Urinary bladder (tissue), 4 donors: ENCODE data around the gene MYLK4. TPM values are rescaled to one million over a fixed set of nuclear protein-coding genes. Genes with fewer than 3 reads are reported as not detected.

Source experiments
- DNase-seq: peaks from one replicate; pipeline ENCODE4 v3.0.0-alpha.2; 2015; ENCODE audit errors: extremely low spot score
- H3K27ac ChIP-seq: one replicate; pipeline ENCODE4 v1.5.1; 2013; ENCODE audit warnings: low read depth, mild to moderate bottlenecking, moderate library complexity
- H3K36me3 ChIP-seq: one replicate; pipeline ENCODE4 v1.6.1; 2013; ENCODE audit warnings: mild to moderate bottlenecking, moderate library complexity; ENCODE audit not compliant: insufficient read depth
- H3K4me1 ChIP-seq: one replicate; pipeline ENCODE4 v1.6.1; 2013; ENCODE audit warnings: mild to moderate bottlenecking, moderate library complexity; ENCODE audit not compliant: insufficient read depth
- H3K4me3 ChIP-seq: one replicate; pipeline ENCODE4 v1.5.1; 2013; ENCODE audit warnings: low read depth, low read length
- WGBS: extraction: QIAGEN DNeasy Blood & Tissue Kit; methylation state at CpG from one replicate; pipeline ENCODE4 v1.1.7; 2013; 5-methylcytosine and 5-hydroxymethylcytosine counted together
- polyA plus RNA-seq: library from polyadenylated mRNA; stranded (reverse); fragments of 200-250 nt; gene quantifications from one replicate; pipeline ENCODE4 v1.2.3, GENCODE V29; 2013
- total RNA-seq: library from RNA; depleted of rRNA; stranded (reverse); fragments of >200 nt; gene quantifications from one replicate; pipeline ENCODE4 v1.2.3, GENCODE V29; 2014
- donor health status: healthy with polysubstance abuse.
- donor health status: healthy.

MYLK4 gene
- total and polyA plus RNA-seq, 2 donors = 0.42 to 4.0 TPM

DNA sequence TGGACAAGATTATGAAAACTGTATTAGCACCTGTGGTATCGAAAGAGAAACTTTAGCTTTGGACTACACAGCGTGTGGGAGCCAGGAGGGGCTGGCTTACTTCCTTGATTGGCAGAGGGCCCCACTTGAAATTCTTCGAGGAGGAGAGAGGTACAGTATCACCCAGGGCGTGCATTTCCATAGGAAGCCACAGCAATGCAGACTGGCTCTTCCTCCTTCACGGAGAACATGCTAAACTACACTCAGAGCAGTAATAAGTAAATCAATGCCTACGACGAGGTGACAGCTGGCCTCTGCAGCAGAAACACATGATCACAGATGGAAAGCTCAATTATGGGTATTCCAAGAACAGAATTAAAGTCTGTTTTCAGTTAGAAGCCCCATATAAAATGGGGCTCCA lies 44.2 kb downstream of the MYLK4 start:
- Histone ChIP-seq H3K4me1 (no peaks in the 10 kb centered on the region), H3K36me3 (no peaks in the 10 kb centered on the region), H3K4me3 (no peak overlapping the region), H3K27ac (no peak overlapping the region)
- 68% methylated on average over 7 of the region's 7 CpGs for WGBS
- no peak for DNase-seq

DNA sequence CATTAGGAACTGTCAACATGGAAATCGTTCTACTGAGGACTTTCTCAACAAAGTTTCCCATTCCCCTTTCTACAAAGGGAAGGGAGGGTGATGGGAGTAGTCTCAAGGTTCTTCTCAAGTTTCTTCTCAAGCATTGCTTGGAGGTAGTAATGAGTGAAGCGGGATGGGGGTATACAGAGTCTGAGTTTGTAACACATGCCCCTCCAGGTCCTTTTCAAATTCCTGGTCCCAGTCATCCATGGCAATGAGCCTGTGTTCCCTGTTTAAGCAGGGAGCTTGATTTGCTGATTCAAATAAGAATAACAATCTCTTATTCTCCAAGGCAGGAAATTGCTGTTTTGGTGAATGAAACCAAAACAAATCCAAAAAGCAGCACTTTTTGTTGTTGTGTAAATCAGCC lies 45.5 kb downstream of the MYLK4 start:
- no peaks in the 10 kb centered on the region for H3K4me1 ChIP-seq
- H3K27ac ChIP-seq = no peak overlapping the region
- 82% methylated on average over 2 of the region's 2 CpGs for WGBS
- no peak for DNase-seq
- no peaks in the 10 kb centered on the region for H3K36me3 ChIP-seq
- H3K4me3 ChIP-seq = no peak overlapping the region

- Histone ChIP-seq H3K4me1 (no peaks in the 10 kb centered on the region), H3K4me3 (no peak overlapping the region), H3K27ac (no peak overlapping the region), H3K36me3 (no peaks in the 10 kb centered on the region)
- WGBS = 86% methylated on average over 13 of the region's 13 CpGs
- no peak for DNase-seq
Measured at GRCh38 chr6:2697291-2697690, 53.4 kb downstream of the MYLK4 start.

GRCh38 chr6:2695454-2696095 lies 55.1 kb downstream of the MYLK4 start:
- no peaks in the 10 kb centered on the region for H3K4me1 ChIP-seq
- H3K4me3 ChIP-seq = no peak overlapping the region
- no peaks in the 10 kb centered on the region for H3K36me3 ChIP-seq
- WGBS = 57% methylated on average over 5 of the region's 5 CpGs
- H3K27ac ChIP-seq = no peak overlapping the region
- peak; percentile 15 for DNase-seq

GRCh38 chr6:2693231-2693630 lies 57.5 kb downstream of the MYLK4 start:
- 44% methylated on average over 1 of the region's 1 CpG for WGBS
- Histone ChIP-seq H3K27ac (no peak overlapping the region), H3K4me1 (no peaks in the 10 kb centered on the region), H3K36me3 (no peaks in the 10 kb centered on the region), H3K4me3 (no peak overlapping the region)
- no peak for DNase-seq

DNA sequence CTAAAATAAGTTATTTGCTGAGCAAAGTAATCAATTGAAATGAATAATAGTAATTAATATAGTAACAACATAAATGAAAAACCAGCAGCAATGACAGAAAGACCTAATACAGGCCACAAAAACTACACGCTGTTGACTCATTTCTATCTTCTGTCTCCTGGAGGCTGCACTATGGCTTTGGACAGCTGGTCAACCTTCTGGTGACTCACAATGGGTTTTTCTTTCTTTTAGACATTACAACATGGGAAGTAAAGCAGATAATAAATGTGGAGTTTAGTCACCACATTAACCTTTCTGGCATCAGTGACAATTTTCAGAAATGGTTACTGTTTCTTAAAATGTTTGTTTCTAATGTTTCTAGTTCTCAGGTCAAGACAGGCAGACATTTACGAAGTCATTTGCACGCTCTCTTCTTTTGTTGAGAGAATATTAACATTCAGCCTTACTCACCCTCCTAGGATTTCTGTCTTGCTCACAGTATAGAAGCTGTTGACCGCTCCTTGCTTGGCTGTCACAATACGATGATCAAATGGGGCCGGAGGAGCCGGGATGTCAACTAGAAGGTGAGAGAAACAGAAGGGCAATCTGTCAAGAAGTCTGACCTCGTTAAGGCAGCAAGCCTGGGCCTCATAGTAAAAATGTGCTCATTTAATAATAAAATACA lies 62.2 kb downstream of the MYLK4 start:
- no peaks in the 10 kb centered on the region for H3K4me1 ChIP-seq

GRCh38 chr6:2687456-2687855 lies 63.3 kb downstream of the MYLK4 start:
- no peak overlapping the region for H3K27ac ChIP-seq
- no peaks in the 10 kb centered on the region for H3K4me1 ChIP-seq
- H3K4me3 ChIP-seq = no peak overlapping the region
- DNase-seq = no peak
- 86% methylated on average over 7 of the region's 7 CpGs for WGBS
- no peaks in the 10 kb centered on the region for H3K36me3 ChIP-seq

More for the DNA sequence above, 62.2 kb downstream of the MYLK4 start:
- no peaks in the 10 kb centered on the region for H3K36me3 ChIP-seq
- no peak overlapping the region for H3K27ac ChIP-seq
- WGBS = 92% methylated on average over 8 of the region's 8 CpGs
- H3K4me3 ChIP-seq = no peak overlapping the region
- DNase-seq = no peak

DNA sequence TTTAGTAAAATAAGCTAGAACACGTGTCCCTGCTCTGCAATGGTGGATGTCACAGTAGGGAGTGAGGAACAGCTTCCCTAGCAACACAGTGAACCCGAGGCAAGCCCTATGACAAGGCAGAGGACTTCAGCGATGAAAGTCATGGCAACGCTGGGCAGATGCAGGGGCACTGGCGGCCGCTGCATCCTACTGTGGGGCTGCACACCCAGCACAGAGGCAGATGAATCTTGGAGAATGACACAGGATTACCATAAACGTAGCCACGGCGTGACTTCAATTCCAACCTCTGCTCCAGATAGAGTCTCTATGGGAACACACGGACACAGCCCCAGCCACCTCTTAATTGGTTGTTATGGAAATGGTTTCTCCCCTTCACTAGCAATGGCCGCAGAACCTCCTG lies 64.2 kb downstream of the MYLK4 start:
- no peak overlapping the region for H3K27ac ChIP-seq
- 89% methylated on average over 11 of the region's 11 CpGs for WGBS
- H3K4me3 ChIP-seq = no peak overlapping the region

DNA sequence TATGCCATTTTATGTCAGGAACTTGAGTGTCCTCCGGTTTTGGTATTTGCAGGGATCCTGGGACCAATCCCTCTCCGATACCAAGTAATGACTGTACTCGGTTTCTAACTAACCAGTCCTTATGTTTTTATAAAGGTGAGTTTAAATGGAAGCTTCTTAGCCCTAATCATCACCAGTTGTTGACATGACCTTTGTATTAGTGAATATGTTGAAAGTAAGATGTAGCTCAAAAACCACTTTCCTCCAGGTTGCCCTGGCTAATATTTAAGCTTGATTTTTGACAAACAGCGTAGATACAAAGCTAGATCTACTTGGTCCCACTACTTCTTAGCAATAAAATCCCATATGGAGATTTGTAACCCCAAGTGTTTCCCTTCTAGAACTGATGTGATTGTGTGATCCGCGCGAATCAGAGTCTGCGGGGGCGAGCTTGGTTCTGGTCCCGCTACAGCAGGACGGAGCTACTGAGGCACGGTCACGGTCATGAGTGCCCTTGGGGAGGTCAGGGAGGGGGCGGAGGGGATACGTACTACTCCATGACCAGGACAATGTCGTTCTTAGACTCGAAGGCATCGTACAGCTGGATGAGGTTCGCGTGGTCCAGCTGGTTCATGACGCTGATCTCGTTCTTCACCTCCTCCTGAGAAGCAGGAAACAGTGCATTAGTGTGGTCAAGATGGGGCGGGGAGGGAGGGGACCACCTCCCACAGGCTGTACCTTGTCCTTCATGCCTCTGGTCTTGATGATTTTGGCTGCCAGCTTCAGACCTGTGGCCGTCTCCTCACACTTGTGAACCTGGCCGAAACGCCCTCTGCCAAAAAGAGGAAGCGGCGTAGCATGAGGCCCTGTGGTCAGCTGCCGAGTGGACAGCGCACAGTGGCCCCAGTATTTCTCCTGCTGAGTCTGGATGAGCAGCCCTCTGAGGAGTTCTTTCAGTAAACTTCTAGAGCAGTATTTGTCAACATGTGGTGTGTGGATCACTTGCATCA lies 65.7 kb downstream of the MYLK4 start:
- H3K27ac ChIP-seq = no peak overlapping the region
- no peak overlapping the region for H3K4me3 ChIP-seq
- no peaks in the 10 kb centered on the region for H3K4me1 ChIP-seq
- DNase-seq = no peak
- 96% methylated on average over 30 of the region's 30 CpGs for WGBS
- no peaks in the 10 kb centered on the region for H3K36me3 ChIP-seq

More for the DNA sequence above, 64.2 kb downstream of the MYLK4 start:
- Histone ChIP-seq H3K36me3 (no peaks in the 10 kb centered on the region), H3K4me1 (no peaks in the 10 kb centered on the region)
- no peak for DNase-seq

- Histone ChIP-seq H3K4me1 (no peaks in the 10 kb centered on the region), H3K27ac (no peak overlapping the region), H3K4me3 (no peak overlapping the region), H3K36me3 (no peaks in the 10 kb centered on the region)
- WGBS = 90% methylated on average over 18 of the region's 18 CpGs
- DNase-seq = no peak
Measured at GRCh38 chr6:2684103-2684749, 66.5 kb downstream of the MYLK4 start.

- no peak overlapping the region for H3K4me3 ChIP-seq
- H3K4me1 ChIP-seq = no peaks in the 10 kb centered on the region
- H3K36me3 ChIP-seq = no peaks in the 10 kb centered on the region
- 88% methylated on average over 15 of the region's 15 CpGs for WGBS
- DNase-seq = no peak
- no peak overlapping the region for H3K27ac ChIP-seq
Measured at GRCh38 chr6:2680264-2680922, 70.3 kb downstream of the MYLK4 start.

DNA sequence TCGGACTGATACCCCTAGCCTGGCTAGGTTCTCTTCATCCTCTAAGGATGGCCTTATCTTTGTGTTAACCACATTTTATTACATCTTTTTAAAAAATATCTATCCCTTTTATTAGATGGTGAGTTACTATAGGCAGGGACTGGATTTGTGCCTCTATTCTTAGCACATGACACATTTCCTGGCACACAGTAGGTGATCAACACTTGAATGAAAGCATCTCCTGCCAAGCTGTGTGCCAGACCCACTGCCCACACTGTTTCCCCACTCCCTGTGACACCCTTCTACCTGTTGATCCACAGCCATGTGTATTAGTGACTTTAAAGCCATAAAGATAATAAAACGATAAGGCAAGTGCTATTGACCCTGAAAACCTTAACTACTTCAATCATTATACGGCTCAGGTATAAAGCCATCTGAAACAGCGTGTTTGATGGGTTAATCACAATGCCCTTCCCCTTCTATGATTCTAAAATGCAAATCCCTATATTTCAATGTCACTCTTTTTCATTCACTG lies 73.6 kb downstream of the MYLK4 start:
- no peak for DNase-seq
- Histone ChIP-seq H3K36me3 (no peaks in the 10 kb centered on the region), H3K4me1 (no peaks in the 10 kb centered on the region), H3K4me3 (no peak overlapping the region), H3K27ac (no peak overlapping the region)
- 89% methylated on average over 4 of the region's 4 CpGs for WGBS

- no peak for DNase-seq
- H3K27ac ChIP-seq = no peak overlapping the region
- no peaks in the 10 kb centered on the region for H3K36me3 ChIP-seq
Measured at GRCh38 chr6:2676048-2676447, 74.7 kb downstream of the MYLK4 start.

More at GRCh38 chr6:2676048-2676447, 74.7 kb downstream of the MYLK4 start:
- no peak overlapping the region for H3K4me3 ChIP-seq
- H3K4me1 ChIP-seq = no peaks in the 10 kb centered on the region
- WGBS = 86% methylated on average over 2 of the region's 2 CpGs
